ENCODE results near the gene TJP3.

- TF ChIP-seq CTCF (IDR thresholded peaks at IDR 0.05; ENCODE audit: low read depth, low read length, poor library complexity, severe bottlenecking) (no peak), EZH2phosphoT487 (IDR thresholded peaks at IDR 0.05; ENCODE audit: borderline replicate concordance, low read length) (no peak)
Measured at GRCh38 chr19:3661284-3662238, 46.6 kb upstream of the TJP3 start.

Data from DOHH2 (cell line).